ENCODE data around the gene WHRN. TPM values are rescaled to one million over a fixed set of nuclear protein-coding genes. Genes with fewer than 3 reads are reported as not detected.

WHRN gene
- total and polyA plus RNA-seq, 2 of the 13 experiments (the other 11 are each of a cell fraction or from before 2014, with no cell fraction given) = 2.3 to 5.3 TPM

DNA sequence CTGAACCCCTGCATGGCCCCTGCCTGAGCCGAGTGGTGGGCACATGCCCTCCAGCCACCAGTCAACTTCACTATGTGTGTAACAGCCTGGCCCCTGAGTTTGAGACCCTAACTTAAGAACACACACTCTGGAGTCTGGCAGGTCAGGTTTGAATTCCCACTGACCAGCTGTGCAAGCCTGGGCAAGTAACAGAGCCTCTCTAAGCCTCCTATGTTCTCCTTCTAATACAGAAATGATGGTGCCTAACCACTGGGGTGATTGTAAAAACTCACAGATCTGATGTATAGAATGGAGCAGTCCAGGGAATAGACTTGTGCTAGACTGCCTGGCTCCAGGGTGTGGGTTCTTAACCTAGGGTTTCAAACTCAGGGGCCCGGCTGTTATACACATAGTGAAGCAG, 100.7 kb downstream of the WHRN start:
- intact Hi-C loops (cut with micrococcal nuclease; ENCODE audit: unreplicated experiment) (loop anchor here (10.0 kb wide), 2 partner anchors 610 to 1830 kb away; no protein-coding TSS in a partner anchor), in situ Hi-C loops (cut with HindIII; ENCODE audit: extremely low pct_ligation_motif_present, low pct_unique_long_range_greater_than_20kb) (loop anchor here (10.0 to 25.0 kb wide), 3 partner anchors 100 to 508 kb away; partner anchors contain the start of genes TEX53 and WHRN)
- ATAC-seq (no peak), FAIRE-seq (no peak), DNase-seq (ENCODE audit: low spot score) (no peak)
- TF ChIP-seq TEAD3 (CRISPR knock-in tag; optimal IDR thresholded peaks at IDR 0.05; ENCODE audit: borderline replicate concordance) (no peak), BATF2 (CRISPR knock-in tag; IDR thresholded peaks at IDR 0.05) (no peak), PHF20 (CRISPR knock-in tag; IDR thresholded peaks at IDR 0.05) (no peak)
- Histone ChIP-seq H4K20me1 (ENCODE audit: insufficient read depth, low read length) (no peaks in the 10 kb centered on the region), H2AFZ (ENCODE audit: low read length) (no peak overlapping the region), H3K36me3 (replicated peaks in 1 of 2; ENCODE audit: control insufficient read depth in 1 of 2, insufficient read depth in 2 of 2, low read length in 2 of 2) (no peaks in the 10 kb centered on the region), H3K4me1 (ENCODE audit: insufficient read depth, low read length) (peaks cover 38% of the 10 kb centered on the region), H3K27ac (ENCODE audit: extremely low read length, insufficient read depth, low read length) (no peak overlapping the region), H3K9ac (ENCODE audit: insufficient read depth, low read depth, low read length) (no peak overlapping the region), H3K79me2 (ENCODE audit: insufficient read depth, low read length) (no peaks in the 10 kb centered on the region), H3K27me3 (ENCODE audit: control insufficient read depth in 1 of 2, insufficient read depth in 2 of 2, low read length in 2 of 2) (no peaks in the 10 kb centered on the region), H3K4me2 (ENCODE audit: low read depth, low read length) (no peak overlapping the region), H3K4me3 (replicated peaks in 1 of 3; ENCODE audit: insufficient read depth in 1 of 3, low read depth in 2 of 3, low read length in 3 of 3) (no peak overlapping the region), H3K9me3 (ENCODE audit: low read length) (no peaks in the 10 kb centered on the region)
- no TSS peak for BruUV-seq (replicated peaks)
- ChIA-PET POLR2A (no interaction called here), CTCF (ENCODE audit: low intra/inter-chr PET ratio, low total read pairs) (interaction anchor here (0.6 kb wide), 1 partner anchor 65 kb away, joined by 3 read pairs; no protein-coding TSS in a partner anchor)
- WGBS (ENCODE audit: low lambda C conversion rate) = 100% methylated on average over 2 of the region's 2 CpGs

- H3K4me2 ChIP-seq (ENCODE audit: low read depth, low read length) = no peak overlapping the region
- no peaks in the 10 kb centered on the region for H3K9me3 ChIP-seq (ENCODE audit: low read length)
- WGBS (ENCODE audit: low lambda C conversion rate) = 88% methylated on average over 10 of the region's 16 CpGs
- DNase-seq (ENCODE audit: low spot score) (no peak), FAIRE-seq (no peak), ATAC-seq (no peak)
- no peaks in the 10 kb centered on the region for H3K79me2 ChIP-seq (ENCODE audit: insufficient read depth, low read length)
- H3K4me1 ChIP-seq (ENCODE audit: insufficient read depth, low read length) = peaks cover 49% of the 10 kb centered on the region
- H3K36me3 ChIP-seq (replicated peaks in 1 of 2; ENCODE audit: control insufficient read depth in 1 of 2, insufficient read depth in 2 of 2, low read length in 2 of 2) = no peaks in the 10 kb centered on the region
- no peak overlapping the region for H3K9ac ChIP-seq (ENCODE audit: insufficient read depth, low read depth, low read length)
- H3K27ac ChIP-seq (ENCODE audit: extremely low read length, insufficient read depth, low read length) = no peak overlapping the region
- intact Hi-C loops (cut with micrococcal nuclease; ENCODE audit: unreplicated experiment) = loop anchor here (10.0 kb wide), 2 partner anchors 612 to 1832 kb away; no protein-coding TSS in a partner anchor
- in situ Hi-C loops (cut with HindIII; ENCODE audit: extremely low pct_ligation_motif_present, low pct_unique_long_range_greater_than_20kb) = loop anchor here (10.0 to 25.0 kb wide), 3 partner anchors 102 to 509 kb away; partner anchors contain the start of genes TEX53 and WHRN
- BruUV-seq (replicated peaks) = no TSS peak
- H2AFZ ChIP-seq (ENCODE audit: low read length) = no peak overlapping the region
- ChIA-PET CTCF (ENCODE audit: low intra/inter-chr PET ratio, low total read pairs) (no interaction called here), POLR2A (no interaction called here)
- no peaks in the 10 kb centered on the region for H4K20me1 ChIP-seq (ENCODE audit: insufficient read depth, low read length)
- no peaks in the 10 kb centered on the region for H3K27me3 ChIP-seq (ENCODE audit: control insufficient read depth in 1 of 2, insufficient read depth in 2 of 2, low read length in 2 of 2)
- H3K4me3 ChIP-seq (replicated peaks in 1 of 3; ENCODE audit: insufficient read depth in 1 of 3, low read depth in 2 of 3, low read length in 3 of 3) = no peak overlapping the region
- TF ChIP-seq ELK4 (CRISPR knock-in tag; IDR thresholded peaks at IDR 0.05; ENCODE audit: borderline replicate concordance) (no peak), NPAS2 (CRISPR knock-in tag; IDR thresholded peaks at IDR 0.05; ENCODE audit: borderline replicate concordance) (no peak), ZNF3 (CRISPR knock-in tag; IDR thresholded peaks at IDR 0.05) (no peak), ZNF746 (CRISPR knock-in tag; IDR thresholded peaks at IDR 0.05) (no peak), U2AF2 (IDR thresholded peaks at IDR 0.05; ENCODE audit: low read depth, low read length) (no peak), CREM (IDR thresholded peaks at IDR 0.05) (no peak), CREM (CRISPR knock-in tag; IDR thresholded peaks at IDR 0.05) (no peak), TEAD2 (CRISPR knock-in tag; IDR thresholded peaks at IDR 0.05) (no peak), ZNF430 (CRISPR knock-in tag; IDR thresholded peaks at IDR 0.05) (no peak), ZNF879 (CRISPR knock-in tag; IDR thresholded peaks at IDR 0.05) (no peak), ZSCAN31 (CRISPR knock-in tag; IDR thresholded peaks at IDR 0.05; ENCODE audit: low read depth) (no peak), TARDBP (CRISPR knock-in tag; IDR thresholded peaks at IDR 0.05) (no peak), RAD21 (CRISPR knock-in tag; IDR thresholded peaks at IDR 0.05) (no peak)
- TF ChIP-seq, protein P1, sequence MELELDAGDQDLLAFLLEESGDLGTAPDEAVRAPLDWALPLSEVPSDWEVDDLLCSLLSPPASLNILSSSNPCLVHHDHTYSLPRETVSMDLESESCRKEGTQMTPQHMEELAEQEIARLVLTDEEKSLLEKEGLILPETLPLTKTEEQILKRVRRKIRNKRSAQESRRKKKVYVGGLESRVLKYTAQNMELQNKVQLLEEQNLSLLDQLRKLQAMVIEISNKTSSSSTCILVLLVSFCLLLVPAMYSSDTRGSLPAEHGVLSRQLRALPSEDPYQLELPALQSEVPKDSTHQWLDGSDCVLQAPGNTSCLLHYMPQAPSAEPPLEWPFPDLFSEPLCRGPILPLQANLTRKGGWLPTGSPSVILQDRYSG (CRISPR knock-in tag; IDR thresholded peaks at IDR 0.05) = no peak
Measured at GRCh38 chr9:114403153-114403756, 102.0 kb downstream of the WHRN start.

Data from HepG2 (cell line).